Mesenchymal stem cell (in vitro differentiated cells and primary cell): ENCODE results near the gene EIF3I.

Experiments used
- DNase-seq: peaks from one replicate; pipeline ENCODE4 v3.0.0-alpha.2; 2013
- H2AFZ ChIP-seq: one replicate; pipeline ENCODE4 v1.6.1; 2013; ENCODE audit warnings: low read depth, mild to moderate bottlenecking, control low read depth, inconsistent platforms, low read length, moderate library complexity
- H2AK5ac ChIP-seq: 2 replicates; pipeline ENCODE4 v1.6.1; 2013; ENCODE audit warnings: low read length, moderate library complexity, mild to moderate bottlenecking, inconsistent platforms; ENCODE audit not compliant: severe bottlenecking
- H2BK120ac ChIP-seq: one replicate; pipeline ENCODE4 v1.6.1; 2013; ENCODE audit warnings: low read depth, mild to moderate bottlenecking, inconsistent platforms, low read length, moderate library complexity
- H2BK12ac ChIP-seq, 2 experiments: one replicate each; pipeline ENCODE4 v1.6.1; 2013; ENCODE audit warnings: inconsistent platforms in 2 of 2, low read length in 2 of 2, mild to moderate bottlenecking in 2 of 2, moderate library complexity in 2 of 2, control low read depth in 1 of 2
- H2BK15ac ChIP-seq: one replicate; pipeline ENCODE4 v1.6.1; 2013; ENCODE audit warnings: mild to moderate bottlenecking, low read depth, inconsistent platforms; ENCODE audit not compliant: poor library complexity, severe bottlenecking
- H2BK5ac ChIP-seq: 2 replicates; pipeline ENCODE4 v1.6.1; 2013; ENCODE audit warnings: low read depth, mild to moderate bottlenecking, low read length, control low read depth, inconsistent platforms; ENCODE audit not compliant: poor library complexity, severe bottlenecking
- H3K14ac ChIP-seq, 2 experiments: one replicate each; pipeline ENCODE4 v1.6.1; 2013; ENCODE audit warnings: inconsistent platforms in 2 of 2, low read length in 2 of 2, control low read depth in 1 of 2, mild to moderate bottlenecking in 1 of 2, moderate library complexity in 1 of 2
- H3K18ac ChIP-seq, 2 experiments: one replicate each; pipeline ENCODE4 v1.6.1; 2013; ENCODE audit warnings: inconsistent platforms in 2 of 2, low read length in 2 of 2, control low read depth in 1 of 2, low read depth in 1 of 2, mild to moderate bottlenecking in 1 of 2
- H3K23ac ChIP-seq, 2 experiments: one replicate each; pipeline ENCODE4 v1.6.1; 2013; ENCODE audit warnings: inconsistent platforms in 2 of 2, low read length in 2 of 2, mild to moderate bottlenecking in 2 of 2, moderate library complexity in 2 of 2, control low read depth in 1 of 2
- H3K27ac ChIP-seq: 2 replicates; pipeline ENCODE4 v1.5.1; 2013; ENCODE audit warnings: mild to moderate bottlenecking, moderate library complexity, low read length, control low read depth, inconsistent platforms; ENCODE audit not compliant: poor library complexity, severe bottlenecking
- H3K27me3 ChIP-seq, 2 experiments: 2 replicates each; pipeline versions ENCODE4 v1.6.1 to v1.7.0; 2013; ENCODE audit warnings: low read length in 2 of 2, mild to moderate bottlenecking in 2 of 2, moderate library complexity in 2 of 2, control low read depth in 1 of 2, inconsistent platforms in 1 of 2; ENCODE audit not compliant: control insufficient read depth in 1 of 2, insufficient read depth in 1 of 2
- H3K36me3 ChIP-seq, 2 experiments: 2 replicates each; pipeline versions ENCODE4 v1.6.1 to v1.7.0; 2013; ENCODE audit warnings: low read length in 2 of 2, control low read depth in 1 of 2, inconsistent platforms in 1 of 2, low read depth in 1 of 2, mild to moderate bottlenecking in 1 of 2; ENCODE audit not compliant: insufficient read depth in 2 of 2, control insufficient read depth in 1 of 2
- H3K4ac ChIP-seq, 2 experiments: one replicate each; pipeline ENCODE4 v1.6.1; 2013; ENCODE audit warnings: inconsistent platforms in 2 of 2, low read length in 2 of 2, mild to moderate bottlenecking in 2 of 2, moderate library complexity in 2 of 2, control low read depth in 1 of 2, low read depth in 1 of 2
- H3K4me1 ChIP-seq: 2 replicates; pipeline ENCODE4 v1.6.1; 2013; ENCODE audit warnings: low read depth, low read length, control low read depth; ENCODE audit not compliant: control insufficient read depth, insufficient read depth
- H3K4me2 ChIP-seq: 2 replicates; pipeline ENCODE4 v1.6.1; 2013; ENCODE audit warnings: low read length, mild to moderate bottlenecking, inconsistent platforms; ENCODE audit not compliant: poor library complexity, severe bottlenecking
- H3K4me3 ChIP-seq, 2 experiments: 2 replicates each; pipeline versions ENCODE4 v1.5.1 to v1.7.0; 2013; ENCODE audit warnings: low read length in 2 of 2, mild to moderate bottlenecking in 2 of 2, control low read depth in 1 of 2, low read depth in 1 of 2; ENCODE audit not compliant: insufficient read depth in 1 of 2
- H3K79me1 ChIP-seq: replicated peaks from 2 replicates; pipeline ENCODE4 v1.6.1; 2013; ENCODE audit warnings: mild to moderate bottlenecking, control low read depth, low read length, inconsistent platforms; ENCODE audit not compliant: poor library complexity, severe bottlenecking
- H3K9ac ChIP-seq: 2 replicates; pipeline ENCODE4 v1.7.0; 2013; ENCODE audit warnings: mild to moderate bottlenecking, low read length, moderate library complexity
- H3K9me3 ChIP-seq: 2 replicates; pipeline ENCODE4 v1.7.0; 2013; ENCODE audit warnings: mild to moderate bottlenecking, low read length; ENCODE audit not compliant: control insufficient read depth
- H4K8ac ChIP-seq: one replicate; pipeline ENCODE4 v1.6.1; 2013; ENCODE audit warnings: inconsistent platforms, mild to moderate bottlenecking, low read length, moderate library complexity
- H4K91ac ChIP-seq: one replicate; pipeline ENCODE4 v1.6.1; 2013; ENCODE audit warnings: mild to moderate bottlenecking, low read length, inconsistent platforms
- WGBS: methylation state at CpG from one replicate; pipeline ENCODE4 v1.1.7; 2013; ENCODE audit warnings: mixed read lengths; 5-methylcytosine and 5-hydroxymethylcytosine counted together

Gene EIF3I

DNA sequence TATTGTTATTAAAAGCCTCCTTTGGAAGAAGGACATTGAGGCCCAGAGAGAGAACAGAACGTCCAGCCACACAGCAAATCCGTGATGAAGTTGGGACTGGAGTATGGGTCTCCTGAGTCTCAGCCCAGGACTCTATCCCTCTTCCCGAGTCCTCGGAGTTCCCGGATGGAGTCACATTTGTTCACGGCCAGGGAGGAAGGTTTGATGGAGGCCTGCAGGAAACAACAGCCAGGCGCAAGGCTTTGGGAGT, 43.1 kb upstream of the EIF3I start:
- no peak overlapping the region for H2BK120ac ChIP-seq
- H2BK15ac ChIP-seq: no peak overlapping the region
- peaks cover 28 to 48% of the 10 kb centered on the region in 2 experiments for H3K36me3 ChIP-seq
- H4K91ac ChIP-seq: no peak overlapping the region
- peak overlapping the region; percentile 51 for H3K4me2 ChIP-seq
- no peak overlapping the region for H3K23ac ChIP-seq
- H3K9ac ChIP-seq: peak overlapping the region; percentile 100
- WGBS: 71% methylated on average over 7 of the region's 7 CpGs
- no peak overlapping the region for H2AK5ac ChIP-seq
- peak overlapping the region; percentile 9 for H3K27ac ChIP-seq
- H3K18ac ChIP-seq: peak overlapping the region; percentile 16 to 84
- no peaks in the 10 kb centered on the region for H3K27me3 ChIP-seq
- peaks cover 10% of the 10 kb centered on the region for H3K79me1 ChIP-seq
- peak overlapping the region in 1 of 2 experiments; percentile 96 for H3K4me3 ChIP-seq
- H2AFZ ChIP-seq: peak overlapping the region; percentile 15
- H2BK5ac ChIP-seq: no peak overlapping the region
- DNase-seq: no peak
- no peak overlapping the region for H2BK12ac ChIP-seq
- H4K8ac ChIP-seq: peak overlapping the region; percentile 58
- H3K4ac ChIP-seq: peak overlapping the region; percentile 19 to 39
- no peak overlapping the region for H3K14ac ChIP-seq
- peaks cover 13% of the 10 kb centered on the region for H3K4me1 ChIP-seq
- H3K9me3 ChIP-seq: no peaks in the 10 kb centered on the region

DNA sequence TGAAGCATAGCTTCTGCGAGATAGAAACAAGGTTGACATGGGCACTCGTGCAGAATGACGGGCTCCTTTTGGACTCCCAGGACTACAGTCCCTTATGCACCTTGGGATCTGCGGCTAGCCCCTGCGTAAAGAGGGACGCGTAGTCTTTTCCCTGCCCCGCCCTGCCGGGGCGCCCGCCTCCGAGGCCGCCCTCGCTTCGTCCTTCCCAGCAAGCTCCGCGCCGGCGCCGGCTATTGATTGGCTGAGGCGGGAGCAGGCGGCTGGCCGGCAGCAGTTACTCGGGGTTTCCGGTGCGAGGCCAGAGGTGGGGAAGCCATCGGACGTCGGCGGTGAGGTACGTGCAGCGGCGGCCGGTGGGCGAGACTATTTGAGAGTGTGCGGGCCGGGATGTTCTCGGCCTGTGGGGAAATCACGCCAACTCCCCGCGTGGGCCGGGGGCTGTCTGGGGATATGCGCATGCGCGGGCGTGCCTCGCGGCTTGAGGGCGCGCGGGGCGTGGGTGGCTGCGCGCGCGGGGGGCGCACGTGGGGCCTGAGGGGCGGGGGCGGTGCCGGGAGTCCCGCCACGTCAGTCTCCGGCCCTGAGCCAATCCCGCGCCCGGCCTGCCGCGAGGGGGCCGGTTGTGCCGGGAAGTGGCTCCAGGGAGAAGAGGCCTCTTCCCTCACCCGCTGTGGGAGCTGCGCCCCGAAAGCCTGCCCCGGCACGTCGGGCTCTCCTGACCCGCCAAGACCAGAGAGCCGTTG, 42.6 kb upstream of the EIF3I start, which contains the start of gene TXLNA:
TXLNA (plus strand) TSS at position 233 of the 743 bp plus-strand sequence. CDS start 671 bp downstream, outside the sequence.
- H3K36me3 ChIP-seq: peaks cover 31 to 48% of the 10 kb centered on the region in 2 experiments
- peaks cover 10% of the 10 kb centered on the region for H3K79me1 ChIP-seq
- peak within 1 kb of the TSS; percentile 98 for H3K27ac ChIP-seq
- WGBS: under 1% methylated on average over 60 of the region's 79 CpGs
- peak within 1 kb of the TSS; percentile 67 to 96 for H3K4me3 ChIP-seq
- peak within 1 kb of the TSS; percentile 95 for H2BK120ac ChIP-seq
- peak; percentile 92 for DNase-seq
- no peaks in the 10 kb centered on the region for H3K27me3 ChIP-seq
- peak within 1 kb of the TSS; percentile 96 to 97 for H3K18ac ChIP-seq
- peak within 1 kb of the TSS in 1 of 2 experiments; percentile 66 for H2BK12ac ChIP-seq
- no peaks in the 10 kb centered on the region for H3K9me3 ChIP-seq
- H3K4ac ChIP-seq: peak within 1 kb of the TSS; percentile 66 to 93
- peak within 1 kb of the TSS; percentile 98 for H2BK5ac ChIP-seq
- H3K4me1 ChIP-seq: peaks cover 16% of the 10 kb centered on the region
- H3K4me2 ChIP-seq: peak within 1 kb of the TSS; percentile 89
- H3K14ac ChIP-seq: peak within 1 kb of the TSS in 1 of 2 experiments; percentile 84
- H3K9ac ChIP-seq: peak within 1 kb of the TSS; percentile 100
- peak within 1 kb of the TSS; percentile 18 for H2AFZ ChIP-seq
- H3K23ac ChIP-seq: peak within 1 kb of the TSS; percentile 20 to 88
- H2BK15ac ChIP-seq: peak within 1 kb of the TSS; percentile 87
- H4K8ac ChIP-seq: peak within 1 kb of the TSS; percentile 95
- H2AK5ac ChIP-seq: peak within 1 kb of the TSS; percentile 67
- peak within 1 kb of the TSS; percentile 96 for H4K91ac ChIP-seq

DNA sequence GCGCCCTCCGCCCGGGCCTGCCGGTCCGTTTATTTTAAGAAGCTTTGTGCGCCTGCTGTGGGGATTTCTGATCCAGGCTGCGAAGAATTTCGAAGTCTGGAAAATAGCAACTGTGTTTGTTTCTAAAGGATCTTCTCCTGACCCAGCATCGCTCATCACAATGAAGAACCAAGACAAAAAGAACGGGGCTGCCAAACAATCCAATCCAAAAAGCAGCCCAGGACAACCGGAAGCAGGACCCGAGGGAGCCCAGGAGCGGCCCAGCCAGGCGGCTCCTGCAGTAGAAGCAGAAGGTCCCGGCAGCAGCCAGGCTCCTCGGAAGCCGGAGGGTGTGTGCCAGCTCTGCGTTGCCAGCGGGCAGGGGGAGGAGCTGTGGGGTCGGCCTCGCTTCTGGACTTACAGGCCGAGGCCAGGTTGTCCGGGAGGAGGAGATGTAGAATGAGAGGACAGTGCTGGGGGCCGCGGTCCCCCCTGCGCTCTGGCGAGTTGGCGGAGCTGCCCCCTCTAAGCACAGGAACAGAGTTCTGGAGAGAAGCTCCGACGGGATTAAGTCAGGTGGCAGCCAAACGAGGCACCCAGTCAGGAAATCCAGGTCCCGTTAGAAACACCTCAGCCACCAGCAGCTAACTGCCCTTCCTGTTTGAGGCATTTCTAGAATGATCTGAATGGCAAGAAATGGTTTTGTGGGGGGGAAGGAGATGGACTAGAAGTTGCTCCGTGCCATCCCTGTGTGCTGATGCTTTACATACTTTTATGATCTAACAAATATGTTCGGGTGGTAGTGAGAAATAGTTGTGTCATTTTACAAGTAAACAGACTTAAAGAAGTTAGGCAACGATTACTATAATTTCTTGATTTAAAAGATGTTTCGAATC, 41.8 kb upstream of the EIF3I start:
- H2BK12ac ChIP-seq: peak overlapping the region in 1 of 2 experiments; percentile 66
- H3K9ac ChIP-seq: peak overlapping the region; percentile 100
- H3K18ac ChIP-seq: peak overlapping the region; percentile 58 to 67
- peak overlapping the region; percentile 42 to 88 for H3K23ac ChIP-seq
- no peaks in the 10 kb centered on the region for H3K27me3 ChIP-seq
- peak overlapping the region; percentile 87 for H2BK15ac ChIP-seq
- H3K79me1 ChIP-seq: peaks cover 5% of the 10 kb centered on the region
- H2BK120ac ChIP-seq: peak overlapping the region; percentile 95
- peak overlapping the region; percentile 98 for H2BK5ac ChIP-seq
- peak overlapping the region in 1 of 2 experiments; percentile 82 for H3K14ac ChIP-seq
- H3K4ac ChIP-seq: peak overlapping the region; percentile 66 to 93
- H3K4me2 ChIP-seq: peak overlapping the region; percentile 89
- peaks cover 27 to 47% of the 10 kb centered on the region in 2 experiments for H3K36me3 ChIP-seq
- peak overlapping the region; percentile 18 for H2AFZ ChIP-seq
- peak overlapping the region; percentile 98 for H3K27ac ChIP-seq
- peak overlapping the region; percentile 67 to 96 for H3K4me3 ChIP-seq
- peak overlapping the region; percentile 52 for H2AK5ac ChIP-seq
- no peaks in the 10 kb centered on the region for H3K9me3 ChIP-seq
- H4K8ac ChIP-seq: peak overlapping the region; percentile 72
- peak overlapping the region; percentile 67 for H4K91ac ChIP-seq
- H3K4me1 ChIP-seq: peaks cover 16% of the 10 kb centered on the region
- WGBS: 14% methylated on average over 28 of the region's 36 CpGs
- DNase-seq: peak; percentile 67

GRCh38 chr1:32181065-32181464, 41.1 kb upstream of the EIF3I start:
- H4K91ac ChIP-seq: no peak overlapping the region
- H3K27me3 ChIP-seq: no peaks in the 10 kb centered on the region
- H3K23ac ChIP-seq: no peak overlapping the region
- no peak overlapping the region for H3K14ac ChIP-seq
- 86% methylated on average over 9 of the region's 9 CpGs for WGBS
- H4K8ac ChIP-seq: no peak overlapping the region
- H3K9me3 ChIP-seq: no peaks in the 10 kb centered on the region
- H2BK12ac ChIP-seq: no peak overlapping the region
- no peak overlapping the region for H2BK5ac ChIP-seq
- no peak overlapping the region for H3K4ac ChIP-seq
- no peak for DNase-seq
- no peak overlapping the region for H3K18ac ChIP-seq
- peaks cover 5% of the 10 kb centered on the region for H3K79me1 ChIP-seq
- peak overlapping the region in 1 of 2 experiments; percentile 96 for H3K4me3 ChIP-seq
- peak overlapping the region; percentile 89 for H3K4me2 ChIP-seq
- no peak overlapping the region for H3K27ac ChIP-seq
- H2AFZ ChIP-seq: no peak overlapping the region
- no peak overlapping the region for H2BK120ac ChIP-seq
- H3K36me3 ChIP-seq: peaks cover 27 to 50% of the 10 kb centered on the region in 2 experiments
- no peak overlapping the region for H2AK5ac ChIP-seq
- H3K9ac ChIP-seq: peak overlapping the region; percentile 100
- no peak overlapping the region for H2BK15ac ChIP-seq
- peaks cover 17% of the 10 kb centered on the region for H3K4me1 ChIP-seq
